GM23338 (cell line): ENCODE measurements around the gene CD4. TPM values are rescaled to one million over a fixed set of nuclear protein-coding genes. Genes with fewer than 3 reads are reported as not detected.
A peak's percentile ranks its signal among the peaks of the same experiment; 100 is the strongest.

ENCODE experiments used
- ATAC-seq: fragments of 200-7000 bp; cut with Tn5 transposase; 3 replicates; pipeline ENCODE4 v1.9.1; 2020
- DNase-seq: peaks from one replicate; pipeline ENCODE4 v3.0.0-alpha.2; 2015; ENCODE audit warnings: low spot score
- H2AFZ ChIP-seq: fragments of 200-600 bp; sonication (generic); 2 replicates; pipeline ENCODE4 v1.8.0; 2016; ENCODE audit warnings: antibody characterized with exemption, mild to moderate bottlenecking, moderate library complexity
- H3F3A ChIP-seq: fragments of 200-600 bp; sonication (generic); replicated peaks from 2 replicates; pipeline ENCODE4 v1.8.0; 2017; ENCODE audit warnings: antibody characterized with exemption, mixed run types, low read depth
- H3K27ac ChIP-seq: fragments of 200-600 bp; sonication (generic); 2 replicates; pipeline ENCODE4 v1.6.1; 2016; ENCODE audit warnings: low read depth
- H3K27me3 ChIP-seq: fragments of 200-600 bp; sonication (generic); 2 replicates; pipeline ENCODE4 v1.8.0; 2016; ENCODE audit warnings: mild to moderate bottlenecking, mixed run types, moderate library complexity; ENCODE audit not compliant: insufficient read depth
- H3K36me3 ChIP-seq: fragments of 200-600 bp; sonication (generic); 2 replicates; pipeline ENCODE4 v1.8.0; 2016; ENCODE audit warnings: mild to moderate bottlenecking; ENCODE audit not compliant: insufficient read depth
- H3K4me1 ChIP-seq: fragments of 200-600 bp; sonication (generic); 2 replicates; pipeline ENCODE4 v1.8.0; 2016; ENCODE audit warnings: mild to moderate bottlenecking, moderate library complexity; ENCODE audit not compliant: insufficient read depth
- H3K4me2 ChIP-seq: fragments of 200-600 bp; sonication (generic); 2 replicates; pipeline ENCODE4 v1.7.1; 2017; ENCODE audit warnings: mixed run types
- H3K4me3 ChIP-seq: fragments of 200-600 bp; sonication (generic); 2 replicates; pipeline ENCODE4 v1.6.1; 2016; ENCODE audit warnings: mixed run types
- H3K79me2 ChIP-seq: fragments of 200-600 bp; sonication (generic); replicated peaks from 2 replicates; pipeline ENCODE4 v1.8.0; 2017; ENCODE audit warnings: mild to moderate bottlenecking; ENCODE audit not compliant: insufficient read depth
- H3K9me2 ChIP-seq: fragments of 200-600 bp; sonication (generic); 2 replicates; pipeline ENCODE4 v1.8.0; 2017; ENCODE audit not compliant: insufficient read depth
- H4K20me1 ChIP-seq: fragments of 200-600 bp; sonication (generic); replicated peaks from 2 replicates; pipeline ENCODE4 v1.8.0; 2017; ENCODE audit warnings: mild to moderate bottlenecking; ENCODE audit not compliant: insufficient read depth
- H3K27ac Mint-ChIP-seq: 2 replicates; pipeline ENCODE4 v1.8.0; 2020; ENCODE audit warnings: inconsistent platforms, mild to moderate bottlenecking, moderate library complexity, mixed read lengths
- H3K27me3 Mint-ChIP-seq: 3 replicates; pipeline ENCODE4 v1.8.0; 2022; ENCODE audit warnings: low read depth, mild to moderate bottlenecking, moderate library complexity, mixed read lengths, inconsistent platforms; ENCODE audit not compliant: insufficient read depth, poor library complexity
- H3K36me3 Mint-ChIP-seq: 3 replicates; pipeline ENCODE4 v1.8.0; 2021; ENCODE audit warnings: low read depth, mild to moderate bottlenecking, inconsistent platforms, moderate library complexity, mixed read lengths
- H3K4me1 Mint-ChIP-seq: 3 replicates; pipeline ENCODE4 v1.8.0; 2020; ENCODE audit warnings: mild to moderate bottlenecking, inconsistent platforms, mixed read lengths
- H3K4me3 Mint-ChIP-seq: 3 replicates; pipeline ENCODE4 v1.8.0; 2021; ENCODE audit warnings: moderate library complexity, mild to moderate bottlenecking, inconsistent platforms, mixed read lengths
- H3K9me3 Mint-ChIP-seq: 3 replicates; pipeline ENCODE4 v1.8.0; 2020; ENCODE audit warnings: moderate library complexity, mild to moderate bottlenecking, inconsistent platforms, mixed read lengths
- CREB1 ChIP-seq: fragments of 250-450 bp; sonication (Bioruptor Pico); IDR thresholded peaks from 2 replicates; pipeline ENCODE4 v1.5.0; 2020; ENCODE audit warnings: low read depth, mild to moderate bottlenecking, moderate library complexity
- EZH2 ChIP-seq: fragments of 200-600 bp; sonication (generic); IDR thresholded peaks from one replicate; pipeline ENCODE4 v1.8.0; 2017; ENCODE audit warnings: antibody characterized with exemption, mild to moderate bottlenecking, low read depth; ENCODE audit not compliant: unreplicated experiment
- POLR2AphosphoS5 ChIP-seq: IDR thresholded peaks from 2 replicates; pipeline ENCODE4 v1.6.1; 2016; ENCODE audit warnings: antibody characterized with exemption, low read depth
- STAT1 ChIP-seq: IDR thresholded peaks from one replicate; pipeline ENCODE4 v1.6.1; 2016; ENCODE audit warnings: antibody characterized with exemption; ENCODE audit not compliant: unreplicated experiment
- ZNF331 ChIP-seq: fragments of 250-450 bp; sonication (Bioruptor Pico); IDR thresholded peaks from 2 replicates; pipeline ENCODE4 v1.5.0; 2020; ENCODE audit warnings: low read depth, mild to moderate bottlenecking, moderate library complexity
- ZNF462 ChIP-seq: fragments of 250-450 bp; sonication (Bioruptor Pico); IDR thresholded peaks from 2 replicates; pipeline ENCODE4 v1.5.0; 2020; ENCODE audit warnings: mild to moderate bottlenecking, moderate library complexity
- polyA plus RNA-seq: library from polyadenylated mRNA; unstranded; fragments of >200 nt; fragmentation: Nextera tagmentation; extraction: Ambion mirVana; gene quantifications from 2 replicates; pipeline ENCODE4 v1.2.1, GENCODE V29; 2016
- total RNA-seq: library from RNA; depleted of rRNA; stranded (reverse); fragments of >200 nt; shearing (Covaris generic); gene quantifications from 2 replicates; pipeline ENCODE4 v1.2.3, GENCODE V29; 2014
- TF ChIP-seq, protein P1 (sequence below), 2 experiments: fragments of 200-600 bp in 1 of 2; sonication (generic) in 1 of 2; conservative IDR thresholded peaks; 2 replicates each; pipeline versions ENCODE4 v1.5.1 to v1.6.1; 2016 to 2017; ENCODE audit warnings: antibody characterized with exemption in 2 of 2, low read depth in 2 of 2, mild to moderate bottlenecking in 2 of 2, moderate library complexity in 1 of 2

Gene CD4
- total and polyA plus RNA-seq, 2 experiments from 2014 or later = 1.5 to 2.0 TPM

DNA sequence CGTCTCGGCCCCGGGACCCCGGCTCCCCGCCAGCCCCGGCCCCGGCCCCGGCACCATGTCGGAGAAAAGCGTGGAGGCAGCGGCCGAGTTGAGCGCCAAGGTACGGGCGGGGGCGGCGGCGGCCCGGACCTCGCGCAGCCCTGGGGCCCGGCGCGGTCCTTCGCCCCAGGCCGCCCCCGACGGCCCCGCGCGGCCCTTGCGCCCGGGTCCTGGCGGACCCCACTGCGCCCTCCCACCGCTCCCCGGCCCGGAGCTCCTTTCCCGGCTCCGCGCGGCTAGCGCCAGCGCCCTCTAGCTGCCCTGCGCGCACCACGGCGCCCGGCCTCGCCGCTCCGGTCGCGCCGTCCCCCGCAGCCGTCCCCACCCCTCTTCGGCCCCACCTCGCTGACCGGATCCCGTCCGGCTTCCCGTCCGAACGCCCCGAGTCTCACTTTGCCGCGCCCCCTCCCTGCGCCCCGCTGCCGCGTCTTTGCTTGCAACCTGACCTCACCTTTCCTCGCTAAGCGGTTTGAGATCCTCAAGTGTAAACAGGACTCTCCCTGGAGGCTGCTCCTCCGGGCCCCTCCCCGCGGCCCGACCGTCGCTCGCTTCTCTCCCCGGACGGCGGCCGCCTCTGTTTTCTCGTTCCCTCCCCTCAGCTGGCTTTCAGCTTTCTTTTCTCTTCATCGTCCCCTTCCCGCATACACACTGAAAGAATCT, 22.5 kb upstream of the CD4 start:
- H3K4me1 ChIP-seq = peaks cover 44% of the 10 kb centered on the region
- ATAC-seq (peak; percentile 22), DNase-seq (peak; percentile 93)
- peaks cover 34% of the 10 kb centered on the region for H3K27me3 Mint-ChIP-seq
- no peaks in the 10 kb centered on the region for H3K36me3 ChIP-seq
- H3K4me3 Mint-ChIP-seq = peak overlapping the region; percentile 89
- TF ChIP-seq ZNF331 (CRISPR knock-in tag) (no peak), CREB1 (CRISPR knock-in tag) (0 out of 2 replicates have a peak, but pooled peaks have one; percentile 42), POLR2AphosphoS5 (peak; percentile 63; the same call in 1 of the 2 replicates)
- TF ChIP-seq, protein P1, sequence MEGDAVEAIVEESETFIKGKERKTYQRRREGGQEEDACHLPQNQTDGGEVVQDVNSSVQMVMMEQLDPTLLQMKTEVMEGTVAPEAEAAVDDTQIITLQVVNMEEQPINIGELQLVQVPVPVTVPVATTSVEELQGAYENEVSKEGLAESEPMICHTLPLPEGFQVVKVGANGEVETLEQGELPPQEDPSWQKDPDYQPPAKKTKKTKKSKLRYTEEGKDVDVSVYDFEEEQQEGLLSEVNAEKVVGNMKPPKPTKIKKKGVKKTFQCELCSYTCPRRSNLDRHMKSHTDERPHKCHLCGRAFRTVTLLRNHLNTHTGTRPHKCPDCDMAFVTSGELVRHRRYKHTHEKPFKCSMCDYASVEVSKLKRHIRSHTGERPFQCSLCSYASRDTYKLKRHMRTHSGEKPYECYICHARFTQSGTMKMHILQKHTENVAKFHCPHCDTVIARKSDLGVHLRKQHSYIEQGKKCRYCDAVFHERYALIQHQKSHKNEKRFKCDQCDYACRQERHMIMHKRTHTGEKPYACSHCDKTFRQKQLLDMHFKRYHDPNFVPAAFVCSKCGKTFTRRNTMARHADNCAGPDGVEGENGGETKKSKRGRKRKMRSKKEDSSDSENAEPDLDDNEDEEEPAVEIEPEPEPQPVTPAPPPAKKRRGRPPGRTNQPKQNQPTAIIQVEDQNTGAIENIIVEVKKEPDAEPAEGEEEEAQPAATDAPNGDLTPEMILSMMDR (conservative IDR thresholded peaks at IDR 0.05; ENCODE audit: low read depth in 2 of 2) = peak; percentile 47 to 70
- peaks cover 12% of the 10 kb centered on the region for H3K9me2 ChIP-seq
- peaks cover 19% of the 10 kb centered on the region for H4K20me1 ChIP-seq
- H3K4me2 ChIP-seq = peak overlapping the region; percentile 99
- H3K27ac ChIP-seq = peak overlapping the region; percentile 89; the same call in 1 of the 2 replicates
- H3F3A ChIP-seq = peaks cover 41% of the 10 kb centered on the region
- peaks cover 18% of the 10 kb centered on the region for H3K36me3 Mint-ChIP-seq
- peak overlapping the region; percentile 98 for H3K4me3 ChIP-seq
- peaks cover 20% of the 10 kb centered on the region for H3K79me2 ChIP-seq
- no peaks in the 10 kb centered on the region; the same call in 1 of the 3 replicates for H3K9me3 Mint-ChIP-seq
- H3K27me3 ChIP-seq = peaks cover 17% of the 10 kb centered on the region; the same call in 1 of the 2 replicates
- peaks cover 67% of the 10 kb centered on the region for H3K4me1 Mint-ChIP-seq
- peak overlapping the region; percentile 62 for H3K27ac Mint-ChIP-seq
- H2AFZ ChIP-seq = no peak overlapping the region

GRCh38 chr12:6767353-6768319, 21.7 kb upstream of the CD4 start:
- H3K4me1 ChIP-seq = peaks cover 49% of the 10 kb centered on the region
- H3K27ac ChIP-seq = peak overlapping the region; percentile 94; the same call in 1 of the 2 replicates
- H3K36me3 ChIP-seq = no peaks in the 10 kb centered on the region
- H3K27ac Mint-ChIP-seq = peak overlapping the region; percentile 62
- peaks cover 3% of the 10 kb centered on the region for H3K9me2 ChIP-seq
- H3K36me3 Mint-ChIP-seq = peaks cover 18% of the 10 kb centered on the region
- ATAC-seq (no peak), DNase-seq (peak; percentile 60)
- H3K27me3 Mint-ChIP-seq = peaks cover 36% of the 10 kb centered on the region
- H3K4me3 Mint-ChIP-seq = peak overlapping the region; percentile 89
- peaks cover 43% of the 10 kb centered on the region for H3F3A ChIP-seq
- peaks cover 64% of the 10 kb centered on the region for H3K4me1 Mint-ChIP-seq
- no peak overlapping the region for H2AFZ ChIP-seq
- H3K4me3 ChIP-seq = peak overlapping the region; percentile 98
- H3K9me3 Mint-ChIP-seq = no peaks in the 10 kb centered on the region; the same call in 1 of the 3 replicates
- peaks cover 20% of the 10 kb centered on the region for H3K79me2 ChIP-seq
- peaks cover 24% of the 10 kb centered on the region for H3K27me3 ChIP-seq
- peak overlapping the region; percentile 99 for H3K4me2 ChIP-seq
- peaks cover 20% of the 10 kb centered on the region for H4K20me1 ChIP-seq
- TF ChIP-seq, protein P1 (conservative IDR thresholded peaks at IDR 0.05; ENCODE audit: low read depth in 2 of 2) = no peak
- no peak for TF ChIP-seq STAT1
- no peak for TF ChIP-seq ZNF462 (CRISPR knock-in tag)
- TF ChIP-seq EZH2 = no peak
- TF ChIP-seq ZNF331 (CRISPR knock-in tag) = no peak
- no peak; the same call in 1 of the 2 replicates for TF ChIP-seq POLR2AphosphoS5
